ENCODE measurements around the gene CEACAM7.

CEACAM7 gene

DNA sequence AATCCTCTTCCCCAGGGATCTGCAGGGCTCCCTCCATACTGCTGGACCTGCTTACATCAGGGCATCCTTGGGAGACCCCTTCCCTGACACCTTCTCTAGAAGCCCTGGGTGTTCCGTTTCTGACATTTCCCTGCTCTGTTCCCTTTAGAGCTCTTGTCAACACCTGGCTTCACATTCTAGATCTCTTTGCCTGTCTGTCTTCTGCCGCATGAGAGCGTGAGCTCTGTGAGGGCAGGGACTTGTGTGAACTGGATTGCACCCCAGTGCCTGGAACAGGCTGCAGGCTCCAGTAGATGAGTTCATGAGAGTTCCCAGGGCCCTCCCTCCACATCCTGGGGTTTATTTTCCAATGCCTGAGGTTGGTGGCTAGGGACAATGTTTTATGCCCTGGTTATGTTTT is 651 bp downstream of the CEACAM7 start:
- Histone ChIP-seq H3K9ac (ENCODE audit: low read length) (no peak overlapping the region), H4K20me1 (ENCODE audit: insufficient read depth, low read length) (no peaks in the 10 kb centered on the region; the same call in 1 of the 2 replicates), H3K27me3 (ENCODE audit: low read depth, low read length) (peaks cover 77% of the 10 kb centered on the region), H3K36me3 (replicated peaks; ENCODE audit: low read depth, low read length) (no peaks in the 10 kb centered on the region), H3K4me2 (ENCODE audit: low read length) (no peak overlapping the region), H3K4me3 (ENCODE audit: low read length) (no peak overlapping the region), H3K79me2 (ENCODE audit: low read length) (no peaks in the 10 kb centered on the region), H3K9me3 (ENCODE audit: insufficient read depth, low read length) (no peaks in the 10 kb centered on the region), H2AFZ (ENCODE audit: low read depth, low read length) (no peak overlapping the region), H3K27ac (ENCODE audit: low read length) (no peak overlapping the region), H3K4me1 (ENCODE audit: low read length) (peaks cover 9% of the 10 kb centered on the region)
- no peak for TF ChIP-seq EZH2phosphoT487 (IDR thresholded peaks at IDR 0.05; ENCODE audit: low read depth)
- TF ChIP-seq CTCF (IDR thresholded peaks at IDR 0.05; ENCODE audit: low read depth, low read length) = no peak

GRCh38 chr19:41682437-41682836 is 5.6 kb downstream of the CEACAM7 start:
- H2AFZ ChIP-seq (ENCODE audit: low read depth, low read length) = no peak overlapping the region
- no peaks in the 10 kb centered on the region; the same call in 1 of the 2 replicates for H4K20me1 ChIP-seq (ENCODE audit: insufficient read depth, low read length)
- TF ChIP-seq EZH2phosphoT487 (IDR thresholded peaks at IDR 0.05; ENCODE audit: low read depth) (no peak), CTCF (IDR thresholded peaks at IDR 0.05; ENCODE audit: low read depth, low read length) (no peak)
- no peak overlapping the region for H3K9ac ChIP-seq (ENCODE audit: low read length)
- H3K4me2 ChIP-seq (ENCODE audit: low read length) = no peak overlapping the region
- H3K9me3 ChIP-seq (ENCODE audit: insufficient read depth, low read length) = no peaks in the 10 kb centered on the region
- no peak overlapping the region for H3K27ac ChIP-seq (ENCODE audit: low read length)
- peaks cover 78% of the 10 kb centered on the region for H3K27me3 ChIP-seq (ENCODE audit: low read depth, low read length)
- peaks cover 5% of the 10 kb centered on the region for H3K4me1 ChIP-seq (ENCODE audit: low read length)
- no peak overlapping the region for H3K4me3 ChIP-seq (ENCODE audit: low read length)
- H3K36me3 ChIP-seq (replicated peaks; ENCODE audit: low read depth, low read length) = no peaks in the 10 kb centered on the region
- no peaks in the 10 kb centered on the region for H3K79me2 ChIP-seq (ENCODE audit: low read length)

GRCh38 chr19:41671486-41671885 is 16.6 kb downstream of the CEACAM7 start:
- H3K4me2 ChIP-seq (ENCODE audit: low read length) = no peak overlapping the region
- TF ChIP-seq EZH2phosphoT487 (IDR thresholded peaks at IDR 0.05; ENCODE audit: low read depth) = no peak
- TF ChIP-seq CTCF (IDR thresholded peaks at IDR 0.05; ENCODE audit: low read depth, low read length) = no peak
- H3K4me1 ChIP-seq (ENCODE audit: low read length) = no peaks in the 10 kb centered on the region
- no peaks in the 10 kb centered on the region for H3K79me2 ChIP-seq (ENCODE audit: low read length)
- no peak overlapping the region for H3K27ac ChIP-seq (ENCODE audit: low read length)
- H4K20me1 ChIP-seq (ENCODE audit: insufficient read depth, low read length) = no peaks in the 10 kb centered on the region
- peaks cover 10% of the 10 kb centered on the region for H3K9me3 ChIP-seq (ENCODE audit: insufficient read depth, low read length)
- no peak overlapping the region for H2AFZ ChIP-seq (ENCODE audit: low read depth, low read length)
- H3K36me3 ChIP-seq (replicated peaks; ENCODE audit: low read depth, low read length) = no peaks in the 10 kb centered on the region
- H3K4me3 ChIP-seq (ENCODE audit: low read length) = no peak overlapping the region
- H3K27me3 ChIP-seq (ENCODE audit: low read depth, low read length) = peaks cover 76% of the 10 kb centered on the region
- H3K9ac ChIP-seq (ENCODE audit: low read length) = no peak overlapping the region

DNA sequence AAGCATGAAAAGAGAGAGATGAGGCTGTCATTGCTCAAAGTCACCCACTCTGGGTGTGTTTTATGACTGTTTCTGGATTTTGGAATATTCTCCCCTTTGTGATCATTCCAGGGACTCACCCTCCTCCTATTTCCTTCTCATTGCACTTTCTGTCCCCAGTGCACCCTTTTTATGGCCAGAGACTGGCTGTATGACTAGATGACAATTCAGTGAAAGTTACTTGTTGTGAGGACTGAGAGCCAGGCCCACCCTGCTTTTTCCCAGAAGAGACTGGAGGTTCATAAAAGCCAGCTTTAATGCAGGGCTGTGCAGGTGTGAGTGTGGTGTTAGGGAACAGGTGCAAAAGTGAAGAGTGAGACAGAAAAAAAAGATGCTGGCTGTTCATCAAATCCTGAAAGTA is 17.3 kb downstream of the CEACAM7 start:
- no peaks in the 10 kb centered on the region for H3K36me3 ChIP-seq (replicated peaks; ENCODE audit: low read depth, low read length)
- H3K79me2 ChIP-seq (ENCODE audit: low read length) = no peaks in the 10 kb centered on the region
- TF ChIP-seq CTCF (IDR thresholded peaks at IDR 0.05; ENCODE audit: low read depth, low read length) = no peak
- no peak for TF ChIP-seq EZH2phosphoT487 (IDR thresholded peaks at IDR 0.05; ENCODE audit: low read depth)
- no peaks in the 10 kb centered on the region for H3K4me1 ChIP-seq (ENCODE audit: low read length)
- H3K27me3 ChIP-seq (ENCODE audit: low read depth, low read length) = peaks cover 69% of the 10 kb centered on the region
- peaks cover 16% of the 10 kb centered on the region for H3K9me3 ChIP-seq (ENCODE audit: insufficient read depth, low read length)
- H3K4me2 ChIP-seq (ENCODE audit: low read length) = no peak overlapping the region
- H3K4me3 ChIP-seq (ENCODE audit: low read length) = no peak overlapping the region
- no peaks in the 10 kb centered on the region for H4K20me1 ChIP-seq (ENCODE audit: insufficient read depth, low read length)
- H3K27ac ChIP-seq (ENCODE audit: low read length) = no peak overlapping the region
- no peak overlapping the region for H3K9ac ChIP-seq (ENCODE audit: low read length)
- H2AFZ ChIP-seq (ENCODE audit: low read depth, low read length) = no peak overlapping the region
